Stimulated activated CD4-positive, alpha-beta T cell treated with anti-CD3 and anti-CD28 coated beads, Interleukin-2, amount 100 ng/mL, for 4 hours (primary cell): Measurements from ENCODE around the gene TNFAIP2.
"Not testable (repeated sequence)": the region's sequence is repeated elsewhere in the genome, so short reads cannot be mapped to it uniquely, and the experiment has no call there.

ENCODE experiments used
- DNase-seq: peaks from one replicate; pipeline ENCODE4 v3.0.0-alpha.2; 2020; ENCODE audit warnings: low read depth

TNFAIP2 gene

GRCh38 chr14:103107941-103108748 lies 15.1 kb upstream of the TNFAIP2 start:
- DNase-seq, result no peak

- no peak for DNase-seq
Observed at GRCh38 chr14:103108749-103109207, 14.5 kb upstream of the TNFAIP2 start.

- no peak for DNase-seq
Observed at GRCh38 chr14:103109535-103110441, 13.5 kb upstream of the TNFAIP2 start.

- DNase-seq, result no peak
Observed at GRCh38 chr14:103110681-103111231, 12.5 kb upstream of the TNFAIP2 start.

DNA sequence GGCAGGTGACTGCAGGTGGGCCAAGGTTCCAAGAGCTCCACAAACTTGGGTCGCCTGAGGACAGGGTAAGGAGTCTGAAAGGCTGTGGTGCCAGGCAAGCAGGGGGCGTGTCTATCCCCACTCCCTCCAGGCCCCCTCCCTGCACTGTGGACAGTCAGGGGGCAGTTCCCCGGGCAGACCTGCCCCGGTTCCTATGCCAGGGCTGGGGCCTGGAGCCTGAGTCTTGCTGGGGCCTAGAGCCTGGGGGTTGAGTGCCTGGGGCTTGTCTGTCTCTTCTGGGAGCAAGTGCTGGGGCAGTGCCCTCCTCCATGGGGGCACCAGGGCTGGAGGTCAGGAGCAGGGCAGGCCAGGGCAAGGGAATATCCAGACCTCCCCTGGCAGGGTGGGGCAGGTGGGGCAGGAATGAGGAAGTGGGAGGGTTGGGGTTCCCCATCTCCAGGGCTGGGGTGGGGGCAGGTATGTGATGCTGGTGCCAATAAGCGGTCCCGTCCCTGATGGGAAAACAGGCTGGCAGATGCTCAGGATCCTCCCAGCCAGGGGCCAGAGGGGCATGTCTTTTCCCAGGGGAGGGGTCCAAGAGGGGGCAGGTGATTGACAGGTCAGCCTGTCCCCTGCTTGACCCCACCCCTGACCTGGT lies 11.9 kb upstream of the TNFAIP2 start:
- DNase-seq, result no peak

DNA sequence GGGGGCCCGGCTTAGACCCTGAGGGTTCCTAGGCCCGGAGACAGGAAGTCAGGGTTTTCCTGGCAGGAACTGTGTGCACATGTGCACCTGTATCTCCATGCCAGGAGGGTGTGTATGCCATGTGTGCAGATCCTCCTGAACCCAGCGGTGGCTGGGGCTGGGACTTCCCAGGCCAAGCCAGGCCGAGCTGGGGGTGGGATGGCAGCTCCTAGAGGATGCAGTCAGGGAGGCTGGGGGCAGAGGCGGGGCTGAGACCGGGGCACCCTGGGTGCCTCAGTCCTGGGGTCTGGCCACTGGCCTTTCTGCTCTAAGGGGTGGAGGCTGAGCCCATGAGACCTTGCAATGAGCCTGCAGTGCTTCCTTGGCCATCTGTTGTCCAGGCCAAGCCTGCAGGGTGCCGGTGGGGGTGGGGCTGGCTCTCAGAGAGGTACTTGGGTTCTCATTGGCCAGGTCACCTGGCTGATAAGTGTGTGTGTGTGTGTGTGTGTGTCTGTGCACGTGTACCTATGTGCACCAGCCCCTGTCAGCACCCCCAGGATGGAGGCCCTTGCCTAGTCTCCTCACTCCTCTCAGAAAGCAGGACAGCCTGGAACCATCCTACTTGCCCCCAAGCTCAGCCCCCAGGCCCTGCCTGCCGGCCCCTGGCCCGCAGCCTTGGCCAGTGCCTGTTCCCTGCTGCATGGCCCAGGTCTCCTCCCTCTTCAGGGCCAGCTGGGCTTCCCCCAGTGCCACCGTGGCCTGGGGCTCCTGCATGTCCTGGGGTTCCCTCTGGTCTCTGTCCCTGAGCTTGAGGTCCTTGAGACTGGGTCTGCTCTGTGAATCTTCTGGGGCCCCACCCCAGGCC lies 10.6 kb upstream of the TNFAIP2 start:
- no peak for DNase-seq

DNA sequence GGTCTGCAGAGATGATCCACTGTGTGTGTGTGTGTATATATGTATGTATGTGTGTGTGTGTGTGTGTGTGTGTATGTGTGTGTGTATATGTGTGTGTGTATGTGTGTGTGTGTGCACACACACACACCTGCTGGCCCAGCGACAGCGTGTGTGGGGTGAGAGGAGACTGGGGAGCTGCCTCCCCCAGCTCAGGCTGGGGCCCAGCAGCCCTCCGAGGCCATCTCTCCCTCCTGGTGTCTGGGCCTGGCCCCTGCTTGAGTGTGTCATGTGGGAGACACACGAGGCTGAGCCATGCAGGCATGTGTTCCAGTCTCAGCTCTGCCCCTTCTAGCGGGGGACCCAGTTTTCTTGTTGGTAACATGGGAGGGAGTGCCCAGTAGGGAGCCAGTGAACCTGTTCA lies 10.0 kb upstream of the TNFAIP2 start:
- no peak for DNase-seq

GRCh38 chr14:103113774-103114173 lies 9.5 kb upstream of the TNFAIP2 start:
- no peak for DNase-seq

- DNase-seq, result not testable (repeated sequence)
Observed at GRCh38 chr14:103115086-103115679, 8.1 kb upstream of the TNFAIP2 start.

DNA sequence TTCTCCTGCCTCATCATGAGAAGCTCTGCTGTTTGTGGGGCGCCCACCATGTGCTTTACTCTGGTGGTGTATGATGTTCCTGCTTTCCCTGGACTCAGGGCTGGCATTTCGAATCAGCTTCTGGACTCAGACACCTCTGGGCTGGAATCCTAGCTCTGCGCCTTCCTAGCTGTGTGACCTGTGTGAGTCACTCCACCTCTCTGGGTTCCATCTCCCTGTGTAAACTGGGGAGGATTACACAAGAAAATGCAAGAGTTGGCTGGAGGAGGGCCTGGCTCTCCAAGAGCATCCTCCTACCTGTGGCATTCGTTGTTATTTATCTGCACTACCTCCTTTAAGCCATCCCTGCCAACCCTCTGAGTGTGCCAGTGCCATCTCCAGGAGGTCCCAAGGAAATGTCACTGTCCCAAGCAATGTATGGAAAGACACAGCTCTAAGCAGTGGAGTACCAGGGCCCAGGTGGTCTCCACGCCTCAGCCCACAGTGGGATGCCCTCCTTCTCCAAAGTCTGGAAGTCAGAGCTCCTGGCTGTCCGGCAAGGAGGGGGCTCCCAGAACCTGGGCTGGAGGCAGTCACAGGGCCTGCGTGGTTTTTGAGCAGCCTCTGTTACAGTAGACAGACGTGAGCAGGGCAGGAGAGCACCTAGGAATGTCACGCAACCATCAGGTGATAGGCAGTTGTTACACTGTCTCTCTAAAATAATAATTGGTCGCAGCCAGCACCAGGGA lies 7.3 kb upstream of the TNFAIP2 start:
- no peak for DNase-seq

- DNase-seq, result no peak
Observed at GRCh38 chr14:103116636-103117035, 6.6 kb upstream of the TNFAIP2 start.

- DNase-seq, result not testable (repeated sequence)
Observed at GRCh38 chr14:103117499-103117898, 5.8 kb upstream of the TNFAIP2 start.

GRCh38 chr14:103118018-103118662 lies 5.1 kb upstream of the TNFAIP2 start:
- no peak for DNase-seq

DNA sequence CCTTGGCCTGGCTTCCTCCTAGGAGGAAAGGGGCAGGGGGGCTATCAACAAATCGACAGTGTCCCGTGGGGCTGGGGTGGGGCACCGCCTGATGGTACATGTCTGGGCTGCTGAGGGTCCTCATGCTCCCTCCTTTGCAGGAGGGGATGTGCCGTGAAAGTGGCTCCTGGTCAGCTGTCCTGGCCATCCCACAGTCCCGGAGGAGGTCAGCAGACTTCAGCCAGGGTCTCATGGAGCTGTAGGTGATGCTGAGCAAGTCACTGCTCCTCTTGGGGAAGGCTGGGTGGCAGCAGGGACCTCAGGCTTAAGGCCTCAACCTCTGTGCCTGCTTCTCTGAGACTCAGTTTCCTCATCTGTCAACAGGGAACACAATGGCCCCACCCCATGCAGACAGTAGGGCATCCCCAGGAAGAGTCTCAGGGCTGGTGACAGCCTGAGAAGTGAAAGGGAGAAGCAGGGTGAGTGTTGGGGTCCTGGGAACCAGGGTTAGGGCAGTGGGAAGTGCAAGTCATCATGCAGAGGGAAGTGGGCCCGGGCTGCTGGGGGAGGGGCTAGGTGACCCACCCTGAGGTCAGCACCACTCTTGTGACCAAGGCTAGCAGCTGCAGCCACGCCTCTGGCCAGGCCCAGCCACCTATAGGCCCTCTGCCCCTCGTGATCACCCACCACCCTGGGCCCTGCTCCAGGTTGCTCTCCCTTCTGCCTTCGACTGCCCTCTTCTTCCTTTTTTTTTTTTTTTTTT lies 4.4 kb upstream of the TNFAIP2 start:
- DNase-seq, result no peak

DNA sequence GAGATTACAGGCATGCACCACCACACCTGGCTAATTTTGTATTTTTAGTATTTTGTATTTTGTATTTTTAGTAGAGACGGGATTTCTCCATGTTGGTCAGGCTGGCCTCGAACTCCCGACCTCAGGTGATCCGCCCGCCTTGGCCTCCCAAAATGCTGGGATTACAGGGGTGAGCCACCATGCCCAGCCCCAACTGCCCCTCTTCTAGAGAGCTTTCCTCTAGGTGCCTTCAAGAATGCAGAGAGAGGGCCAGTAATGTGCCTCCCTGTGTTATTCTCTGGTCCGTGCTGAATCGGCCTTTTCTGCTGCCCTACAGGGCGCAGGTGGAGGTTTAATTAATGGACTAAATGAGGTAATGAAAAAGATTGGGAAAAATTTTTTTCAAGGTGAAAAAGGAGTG lies 3.7 kb upstream of the TNFAIP2 start:
- DNase-seq, result not testable (repeated sequence)

GRCh38 chr14:103121121-103121845 lies 2.0 kb upstream of the TNFAIP2 start:
- no peak for DNase-seq

- DNase-seq, result no peak
Observed at GRCh38 chr14:103121846-103122584, 1.2 kb upstream of the TNFAIP2 start.

GRCh38 chr14:103122585-103122946 lies 695 bp upstream of the TNFAIP2 start:
- DNase-seq, result no peak
